GM23338 (cell line): ENCODE results near the gene PCSK5.

Experiments
- EZH2phosphoT487 ChIP-seq: fragments of 200-600 bp; sonication (generic); IDR thresholded peaks from one replicate; pipeline ENCODE4 v1.8.1; 2018; ENCODE audit warnings: antibody characterized with exemption; ENCODE audit not compliant: unreplicated experiment
- POLR2AphosphoS5 ChIP-seq: IDR thresholded peaks from 2 replicates; pipeline ENCODE4 v1.6.1; 2016; ENCODE audit warnings: antibody characterized with exemption, low read depth
- TF ChIP-seq, protein P1 (sequence below), 2 experiments: fragments of 200-600 bp in 1 of 2; sonication (generic) in 1 of 2; conservative IDR thresholded peaks; 2 replicates each; pipeline versions ENCODE4 v1.5.1 to v1.6.1; 2016 to 2017; ENCODE audit warnings: antibody characterized with exemption in 2 of 2, low read depth in 2 of 2, mild to moderate bottlenecking in 2 of 2, moderate library complexity in 1 of 2

DNA sequence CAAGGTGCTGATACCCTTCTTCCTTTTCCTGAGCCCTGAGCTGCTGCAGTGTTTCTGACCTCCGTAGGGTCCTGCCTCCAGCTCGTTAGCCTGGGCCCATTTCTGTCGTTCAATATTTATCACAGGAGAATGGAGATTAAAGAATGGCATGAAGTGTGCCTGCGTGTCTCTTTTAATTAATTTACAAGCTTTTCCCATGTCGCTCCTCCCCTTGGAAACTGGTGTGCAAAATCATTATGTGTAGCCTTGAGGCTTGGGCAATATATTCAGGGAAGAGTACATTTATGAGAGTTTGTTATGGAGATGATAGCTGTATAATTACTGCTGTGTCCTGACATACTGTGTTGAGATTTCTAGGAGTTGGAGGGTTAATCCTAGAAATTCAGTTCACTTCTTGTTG, 99.7 kb downstream of the PCSK5 start:
- TF ChIP-seq, protein P1, sequence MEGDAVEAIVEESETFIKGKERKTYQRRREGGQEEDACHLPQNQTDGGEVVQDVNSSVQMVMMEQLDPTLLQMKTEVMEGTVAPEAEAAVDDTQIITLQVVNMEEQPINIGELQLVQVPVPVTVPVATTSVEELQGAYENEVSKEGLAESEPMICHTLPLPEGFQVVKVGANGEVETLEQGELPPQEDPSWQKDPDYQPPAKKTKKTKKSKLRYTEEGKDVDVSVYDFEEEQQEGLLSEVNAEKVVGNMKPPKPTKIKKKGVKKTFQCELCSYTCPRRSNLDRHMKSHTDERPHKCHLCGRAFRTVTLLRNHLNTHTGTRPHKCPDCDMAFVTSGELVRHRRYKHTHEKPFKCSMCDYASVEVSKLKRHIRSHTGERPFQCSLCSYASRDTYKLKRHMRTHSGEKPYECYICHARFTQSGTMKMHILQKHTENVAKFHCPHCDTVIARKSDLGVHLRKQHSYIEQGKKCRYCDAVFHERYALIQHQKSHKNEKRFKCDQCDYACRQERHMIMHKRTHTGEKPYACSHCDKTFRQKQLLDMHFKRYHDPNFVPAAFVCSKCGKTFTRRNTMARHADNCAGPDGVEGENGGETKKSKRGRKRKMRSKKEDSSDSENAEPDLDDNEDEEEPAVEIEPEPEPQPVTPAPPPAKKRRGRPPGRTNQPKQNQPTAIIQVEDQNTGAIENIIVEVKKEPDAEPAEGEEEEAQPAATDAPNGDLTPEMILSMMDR (conservative IDR thresholded peaks at IDR 0.05; ENCODE audit: low read depth in 2 of 2), result no peak
- TF ChIP-seq POLR2AphosphoS5 (no peak), EZH2phosphoT487 (no peak)
